Bone marrow (tissue), 2 donors: ENCODE data around the gene ACOT13.
"Not testable (repeated sequence)": the region's sequence is repeated elsewhere in the genome, so short reads cannot be mapped to it uniquely, and the experiment has no call there.

ENCODE experiments used
- DNase-seq, 2 donors: peaks; one replicate each; lab custom pipeline; 2025; lab: John Stamatoyannopoulos, UW

The ACOT13 gene

DNA sequence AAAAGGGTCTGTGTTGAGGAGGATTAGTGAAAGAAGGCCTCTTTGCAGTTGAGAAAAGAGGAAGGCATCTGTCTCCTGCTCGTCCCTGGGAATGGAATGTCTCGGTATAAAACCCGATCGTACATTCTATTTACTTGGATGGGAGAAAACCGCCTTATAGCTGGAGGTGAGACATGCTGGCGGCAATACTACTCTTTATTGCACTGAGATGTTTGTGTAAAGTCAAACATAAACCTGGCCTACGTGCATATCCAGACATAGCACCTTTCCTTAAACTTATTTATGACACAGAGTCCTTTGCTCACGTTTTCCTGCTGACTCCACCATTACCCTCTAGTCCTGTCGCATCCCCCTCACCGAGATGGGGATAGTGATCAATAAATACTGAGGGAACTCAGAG is 4.6 kb upstream of the ACOT13 start:
- DNase-seq = no peak

DNA sequence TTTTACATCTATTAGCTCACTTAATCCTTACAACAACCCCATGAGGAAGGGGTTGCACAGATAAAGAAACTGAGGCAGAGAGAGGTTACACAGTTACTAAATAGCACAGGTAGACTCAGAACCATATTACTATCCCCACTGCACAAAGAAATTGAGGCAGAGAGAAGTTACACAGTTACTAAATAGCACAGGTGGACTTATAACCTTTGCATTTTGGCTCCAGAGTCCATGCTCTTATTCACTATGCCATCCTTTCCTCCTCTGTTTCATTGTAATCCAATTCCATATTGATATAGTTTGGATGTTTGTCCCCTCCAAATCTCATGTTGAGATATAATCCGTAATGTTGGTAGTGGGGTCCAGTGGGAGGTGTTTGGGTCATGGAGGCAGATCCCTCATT is 3.7 kb upstream of the ACOT13 start:
- DNase-seq = no peak

DNA sequence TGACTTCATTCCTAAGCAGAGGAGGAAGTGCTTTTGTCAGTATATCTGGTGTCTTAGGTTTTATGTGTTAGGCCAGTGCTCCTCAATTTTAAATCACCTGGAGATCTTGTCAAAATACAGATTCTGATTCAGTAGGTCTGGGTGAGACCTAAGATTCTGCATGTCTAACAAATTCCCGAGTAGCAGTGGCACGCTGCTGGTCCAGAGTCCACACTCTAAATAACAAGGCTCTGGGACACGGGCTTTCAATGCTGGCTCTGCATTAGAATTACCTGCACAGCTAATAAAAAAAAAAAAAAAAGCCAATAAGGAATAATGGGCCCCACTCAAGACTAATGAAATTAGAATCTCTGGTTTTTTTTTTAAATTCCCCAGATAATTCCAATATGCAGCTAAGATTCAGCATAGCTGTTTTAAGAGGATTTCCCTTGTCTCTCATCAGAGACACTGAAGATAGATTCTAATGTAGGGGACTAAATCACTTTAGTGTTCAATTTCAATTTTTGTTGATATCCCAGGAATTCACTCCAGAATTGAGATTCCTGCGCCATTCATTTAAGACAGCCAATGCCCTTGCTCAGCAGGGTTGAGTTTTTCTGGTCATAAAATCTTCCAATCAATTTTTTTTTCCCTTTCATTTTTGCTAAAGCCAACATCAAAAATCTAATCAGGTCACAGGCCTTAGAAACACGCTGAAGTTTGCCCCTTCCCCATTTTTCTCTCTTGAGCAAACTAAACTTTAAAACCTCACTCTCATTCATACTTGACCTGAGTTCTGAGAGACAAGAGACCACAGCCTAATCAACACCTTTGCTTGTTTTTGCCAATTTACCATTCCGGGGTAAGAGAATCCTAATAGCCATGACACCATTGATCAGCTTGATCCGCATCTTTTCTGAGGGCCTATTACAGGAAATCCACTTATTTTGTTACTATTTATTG is 2.6 kb upstream of the ACOT13 start:
- DNase-seq = no peak

DNA sequence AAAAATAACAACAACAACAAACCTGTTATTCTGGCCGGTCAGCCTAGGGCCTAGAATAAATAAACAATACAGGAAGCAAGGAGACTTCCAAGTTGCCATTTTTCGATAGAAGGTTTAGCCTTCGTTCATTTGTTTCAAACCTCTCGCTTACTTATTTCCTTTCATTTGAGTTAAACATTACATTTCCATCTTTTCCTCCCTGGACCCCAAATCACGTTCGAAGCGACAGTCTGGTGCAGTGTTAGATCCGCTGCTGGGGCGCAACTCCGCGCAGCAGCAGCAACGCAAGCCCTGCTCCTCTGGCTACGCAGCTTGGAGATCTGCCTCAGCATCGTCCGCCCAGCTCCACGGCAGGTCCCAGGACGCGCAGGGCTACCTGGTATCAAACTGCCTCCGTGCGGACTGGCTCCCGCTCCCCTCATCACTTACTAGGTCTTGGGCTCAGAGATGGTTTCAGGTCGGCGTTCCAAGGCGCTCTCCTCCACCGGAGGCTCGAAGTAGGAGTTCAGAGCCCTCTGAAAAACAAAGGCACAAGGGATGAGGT is 708 bp upstream of the ACOT13 start:
- DNase-seq = no peak

DNA sequence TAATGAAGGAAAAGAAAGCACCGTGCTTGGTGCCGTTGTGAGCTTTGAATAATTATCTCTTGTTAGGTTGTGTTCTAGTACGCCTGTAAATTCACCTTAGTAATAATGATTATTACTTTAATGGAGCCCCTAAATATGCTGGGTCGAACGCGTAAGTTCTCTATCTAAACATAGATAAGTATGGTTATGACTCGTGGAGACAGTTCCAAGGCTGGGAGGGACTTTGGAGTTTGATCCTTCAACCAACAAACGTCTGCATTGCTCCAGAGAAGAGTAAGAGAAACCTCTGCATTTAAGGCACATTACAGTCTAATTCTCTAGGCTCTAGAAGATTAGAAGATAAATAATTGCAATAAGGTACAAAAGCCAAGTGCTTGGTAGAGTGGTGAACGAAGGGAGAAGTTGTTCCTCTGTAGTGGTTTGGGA is 514 bp downstream of the ACOT13 start:
- peak in 1 of 2 donors; percentile 24 for DNase-seq

DNA sequence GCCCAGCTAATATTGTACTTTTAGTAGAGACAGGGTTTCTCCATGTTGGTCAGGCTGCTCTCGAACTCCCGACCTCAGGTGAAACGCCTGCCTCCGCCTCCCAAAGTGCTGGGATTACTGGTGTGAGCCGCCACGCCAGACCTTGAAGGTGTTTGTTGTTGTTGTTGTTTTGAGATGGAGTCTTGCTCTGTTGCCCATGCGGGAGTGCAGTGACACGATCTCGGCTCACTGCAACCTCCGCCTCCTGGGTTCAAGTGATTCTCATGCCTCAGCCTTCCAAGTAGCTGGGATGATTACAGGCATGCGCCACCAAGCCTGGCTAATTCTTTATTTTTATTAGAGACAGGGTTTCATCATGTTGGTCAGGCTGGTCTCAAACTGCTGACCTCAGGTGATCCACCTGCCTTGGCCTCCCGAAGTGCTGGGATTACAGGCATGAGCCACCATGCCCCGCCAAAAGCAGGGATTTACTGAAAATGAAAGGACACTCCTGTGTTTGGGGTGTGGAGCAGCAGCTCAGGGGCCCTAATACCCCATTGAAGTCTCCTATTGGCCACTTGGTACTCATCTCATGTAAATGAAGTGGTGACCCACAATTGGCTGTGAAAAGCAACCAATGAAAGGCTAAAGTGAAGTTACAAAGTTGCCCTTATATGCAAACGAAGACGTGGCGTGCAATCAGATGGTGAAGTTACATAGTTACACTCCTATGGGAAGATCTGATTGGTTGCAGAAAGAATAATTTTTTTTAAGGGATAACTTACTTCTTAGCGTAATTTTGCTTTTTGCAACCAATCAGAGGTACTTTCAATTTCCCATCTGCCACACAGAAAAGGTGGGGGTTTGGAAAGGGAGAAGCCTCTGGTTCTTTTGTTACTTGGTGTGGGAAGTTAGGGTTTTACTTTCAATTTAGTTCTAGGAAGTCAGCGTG is 1.5 kb downstream of the ACOT13 start:
- not testable (repeated sequence) for DNase-seq

DNA sequence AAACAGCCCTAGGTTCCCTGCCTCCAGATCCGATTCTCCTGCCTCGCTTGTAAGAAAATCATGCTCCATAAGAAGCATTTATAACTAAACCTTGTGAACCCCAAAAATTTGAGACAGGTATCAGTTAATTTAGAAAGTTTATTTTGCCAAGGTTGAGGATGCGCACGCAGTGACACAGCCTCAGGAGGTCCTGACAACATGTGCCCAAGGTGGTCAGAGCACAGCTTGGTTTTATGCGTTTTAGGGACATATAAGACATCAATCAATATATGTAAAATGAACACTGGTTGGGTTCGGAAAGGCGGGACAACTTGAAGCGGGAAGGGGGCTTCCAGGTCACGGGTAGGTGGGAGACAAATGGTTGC is 2.1 kb downstream of the ACOT13 start:
- DNase-seq = no peak

DNA sequence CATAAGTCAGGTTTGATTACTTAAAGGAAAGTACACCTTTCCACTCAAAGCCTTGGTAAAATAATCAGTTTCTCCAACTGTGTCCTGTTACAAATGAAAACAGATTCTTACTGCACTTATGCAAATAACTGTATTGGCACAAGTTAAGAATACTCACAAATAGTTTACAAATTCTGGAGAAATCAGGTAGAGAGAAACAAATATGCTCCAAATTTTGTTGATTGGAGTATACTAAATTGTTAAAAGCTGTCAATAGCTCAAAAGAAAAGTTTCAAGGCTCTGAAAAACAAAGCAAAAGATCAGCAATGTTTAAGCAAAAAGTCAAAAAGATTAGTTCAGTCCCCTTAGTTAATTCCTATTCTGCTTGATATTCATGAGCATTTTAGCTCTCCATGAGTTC is 3.6 kb downstream of the ACOT13 start:
- DNase-seq = not testable (repeated sequence)

DNA sequence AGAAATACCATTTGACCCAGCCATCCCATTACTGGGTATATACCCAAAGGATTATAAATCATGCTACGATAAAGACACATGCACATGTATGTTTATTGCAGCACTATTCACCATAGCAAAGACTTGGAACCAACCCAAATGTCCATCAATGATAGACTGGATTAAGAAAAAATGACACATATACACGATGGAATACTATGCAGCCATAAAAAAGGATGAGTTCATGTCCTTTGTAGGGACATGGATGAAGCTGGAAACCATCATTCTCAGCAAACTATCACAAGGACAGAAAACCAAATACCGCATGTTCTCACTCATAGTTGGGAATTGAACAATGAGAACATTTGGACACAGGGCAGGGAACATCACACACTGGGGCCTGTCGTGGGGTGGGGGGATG is 4.2 kb downstream of the ACOT13 start:
- DNase-seq = not testable (repeated sequence)

DNA sequence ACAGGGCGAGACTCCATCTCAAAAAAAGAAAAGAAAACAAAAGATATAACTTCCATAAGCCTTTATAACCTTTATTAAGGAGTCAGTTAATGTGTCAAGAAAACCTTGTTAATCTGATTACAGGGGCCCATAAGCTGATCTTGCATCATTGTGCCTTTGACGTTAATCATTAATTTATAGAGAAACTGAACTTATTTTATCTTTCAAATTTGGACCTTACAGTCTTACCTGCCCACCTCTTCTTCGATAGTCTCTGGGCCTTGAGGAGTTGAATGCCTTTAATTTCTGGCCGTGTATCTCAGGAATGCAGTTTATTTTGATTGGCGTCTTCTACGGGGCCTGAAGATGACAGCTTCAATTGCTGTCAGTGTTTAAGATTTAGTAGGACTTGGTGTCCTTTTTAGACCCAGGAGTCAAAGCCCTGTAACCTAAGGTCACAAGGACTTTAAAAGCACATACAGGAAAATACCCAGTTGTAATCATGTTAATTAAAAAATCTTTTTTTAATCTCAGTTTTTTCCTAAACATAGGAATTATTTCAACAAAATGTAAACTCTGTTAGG is 5.8 kb downstream of the ACOT13 start:
- no peak for DNase-seq

DNA sequence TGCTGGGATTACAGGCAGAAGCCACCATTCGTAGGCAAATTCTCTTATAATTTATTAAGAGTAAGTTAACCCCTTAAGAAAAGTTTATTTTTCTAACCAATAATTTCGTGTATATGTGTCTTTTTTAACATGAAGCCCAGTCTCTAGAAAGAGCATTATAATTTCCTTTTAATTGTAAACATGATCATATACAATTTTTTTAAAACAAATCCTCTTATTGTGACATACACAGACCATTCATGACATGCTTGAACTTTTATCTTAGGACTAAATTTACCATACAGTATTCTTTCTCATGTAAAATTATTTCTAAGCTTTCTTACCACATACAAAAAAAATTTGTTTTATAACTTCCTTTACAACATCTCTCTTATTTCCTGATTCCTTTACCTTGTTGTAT is 6.7 kb downstream of the ACOT13 start:
- DNase-seq = no peak

DNA sequence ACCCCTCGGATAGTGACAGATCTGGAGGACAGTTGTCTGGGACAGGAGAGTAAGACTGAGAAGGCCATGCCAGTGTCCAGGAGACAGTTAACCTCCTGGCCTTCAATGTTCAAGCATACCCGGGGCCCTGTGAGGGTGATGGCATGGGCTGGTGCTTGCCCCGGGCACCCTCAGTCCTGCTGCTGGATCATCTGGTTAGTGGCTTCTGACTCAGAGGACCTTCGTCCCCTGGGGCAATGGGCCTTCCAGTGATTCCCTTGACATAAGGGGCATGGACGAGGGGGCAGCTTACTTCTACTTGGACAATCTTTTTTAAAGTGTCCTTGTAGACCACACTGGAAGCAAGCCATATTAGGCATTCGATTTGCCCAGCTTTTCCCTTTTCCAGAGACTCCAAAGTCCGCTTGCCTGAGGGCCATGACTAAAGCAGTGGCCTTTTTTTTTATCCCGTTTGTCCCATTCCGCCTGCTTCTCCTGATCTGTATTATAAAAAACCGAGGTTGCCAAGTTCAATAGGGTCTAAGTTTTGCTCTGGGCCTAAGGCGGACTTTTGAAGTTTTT is 12.0 kb downstream of the ACOT13 start:
- DNase-seq = not testable (repeated sequence)

DNA sequence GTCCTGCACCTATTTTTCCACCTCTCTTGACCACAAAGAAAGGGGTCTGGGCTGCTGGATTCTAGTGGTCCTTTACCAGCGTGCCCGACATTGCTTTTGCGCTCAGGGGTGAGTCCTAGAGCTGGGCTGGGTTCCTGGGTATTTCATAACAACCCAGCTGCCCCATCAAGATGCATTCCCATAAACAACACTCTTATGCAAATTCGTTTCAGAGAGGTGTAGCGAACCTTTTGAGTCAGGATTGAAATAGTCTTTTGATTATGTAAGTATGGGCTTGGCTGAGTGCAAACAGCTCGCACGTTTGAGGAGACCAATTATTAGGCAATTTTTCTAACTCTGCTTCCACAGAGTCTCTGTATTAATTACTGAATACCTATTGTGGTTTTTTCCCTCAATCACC is 13.7 kb downstream of the ACOT13 start:
- DNase-seq = no peak

DNA sequence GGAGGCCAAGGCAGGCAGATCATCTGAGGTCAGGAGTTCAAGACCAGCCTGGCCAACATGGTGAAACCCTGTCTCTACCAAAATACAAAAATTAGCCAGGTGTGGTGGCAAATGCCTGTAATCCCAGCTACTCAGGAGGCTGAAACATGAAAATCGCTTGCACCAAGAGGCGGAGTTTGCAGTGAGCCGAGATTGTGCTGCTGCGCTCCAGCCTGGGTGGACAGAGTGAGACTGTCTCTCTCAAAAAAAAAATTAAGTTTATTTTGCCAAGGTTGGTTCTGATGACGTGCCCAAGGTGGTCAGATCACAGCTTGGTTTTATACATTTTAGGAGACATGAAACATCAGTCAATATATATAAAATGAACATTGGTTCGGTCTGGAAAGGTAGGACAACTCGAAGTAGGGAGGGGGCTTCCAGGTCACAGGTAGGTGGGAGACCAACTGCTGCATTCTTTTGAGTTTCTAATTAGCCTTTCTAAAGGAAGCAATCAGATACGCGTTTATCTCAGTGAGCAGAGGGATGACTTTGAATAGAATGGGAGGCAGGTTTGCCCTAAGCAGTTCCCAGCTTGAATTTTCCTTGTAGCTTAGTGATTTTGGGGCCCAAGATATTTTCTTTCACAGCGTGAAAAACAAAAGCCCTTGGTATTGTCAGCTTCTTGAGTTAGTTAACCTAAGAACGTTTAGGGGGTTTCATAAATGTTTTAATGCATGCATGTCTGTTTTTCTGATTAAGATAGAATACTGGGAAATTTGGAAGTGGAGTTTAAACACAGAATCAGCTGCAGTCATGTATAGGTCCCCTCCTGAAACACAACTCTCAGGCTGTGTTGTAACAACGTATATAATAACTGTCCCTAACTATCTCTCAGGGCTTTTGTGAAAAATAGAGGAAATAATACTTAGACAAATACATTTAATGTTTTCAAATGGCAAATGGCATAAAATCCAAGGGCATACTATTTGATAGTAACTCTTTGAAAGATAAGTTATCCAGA is 16.7 kb downstream of the ACOT13 start:
- DNase-seq = no peak

DNA sequence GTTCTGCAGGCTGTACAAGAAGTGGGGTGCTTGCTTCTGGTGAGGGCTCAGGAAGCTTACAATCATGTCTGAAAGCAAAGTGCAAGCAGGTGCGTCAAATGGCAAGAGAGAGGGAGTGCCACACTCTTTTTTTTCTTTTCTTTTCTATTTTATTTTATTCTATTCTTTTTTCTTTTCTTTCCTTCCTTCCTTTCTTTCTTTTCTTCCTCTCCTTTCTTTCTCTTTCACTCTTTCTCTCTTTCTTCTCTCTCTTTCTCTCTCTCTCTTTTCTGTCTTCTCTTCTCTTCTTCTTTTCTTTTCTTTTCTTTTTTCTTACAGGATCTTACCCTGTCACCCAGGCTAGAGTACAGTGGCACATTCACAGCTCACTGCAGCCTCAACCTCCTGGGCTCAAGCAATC is 19.5 kb downstream of the ACOT13 start:
- no peak for DNase-seq

DNA sequence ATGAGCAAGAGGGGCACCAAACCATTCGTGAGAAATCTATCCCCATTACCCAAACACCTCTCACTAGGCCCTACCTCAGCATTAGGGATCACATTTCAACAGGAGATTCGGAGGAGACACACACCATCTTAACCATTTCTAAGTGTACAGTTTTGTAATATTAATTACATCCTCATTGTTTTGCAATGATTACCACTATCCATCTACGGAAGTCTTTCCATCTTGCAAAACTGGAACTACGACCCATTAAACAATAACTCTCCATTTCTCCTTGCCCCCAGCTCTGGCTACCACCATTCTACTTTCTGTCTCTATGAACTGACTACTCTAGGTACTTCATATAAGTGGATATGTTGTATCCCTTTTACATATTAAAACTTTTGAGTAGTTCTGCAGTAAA is 20.1 kb downstream of the ACOT13 start:
- DNase-seq = no peak

DNA sequence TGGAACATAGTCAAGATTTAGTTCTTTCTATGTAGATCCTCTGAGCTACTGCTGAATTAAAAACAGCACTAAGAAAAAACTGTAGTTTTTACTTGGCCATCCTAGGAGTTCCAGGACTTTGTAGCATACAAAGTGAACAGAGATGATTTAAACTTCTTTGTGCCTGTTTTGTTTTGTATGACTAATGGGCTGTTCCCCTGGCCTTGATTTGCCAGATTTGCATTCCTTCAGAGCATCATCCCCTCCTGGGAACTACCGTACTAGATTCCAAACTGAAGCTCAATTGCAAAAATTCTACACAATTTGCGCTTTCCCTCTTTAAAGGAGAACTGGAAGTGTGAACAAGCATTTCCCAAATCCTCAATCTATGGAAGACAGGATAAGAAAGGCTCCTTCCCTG is 23.1 kb downstream of the ACOT13 start:
- DNase-seq = no peak

DNA sequence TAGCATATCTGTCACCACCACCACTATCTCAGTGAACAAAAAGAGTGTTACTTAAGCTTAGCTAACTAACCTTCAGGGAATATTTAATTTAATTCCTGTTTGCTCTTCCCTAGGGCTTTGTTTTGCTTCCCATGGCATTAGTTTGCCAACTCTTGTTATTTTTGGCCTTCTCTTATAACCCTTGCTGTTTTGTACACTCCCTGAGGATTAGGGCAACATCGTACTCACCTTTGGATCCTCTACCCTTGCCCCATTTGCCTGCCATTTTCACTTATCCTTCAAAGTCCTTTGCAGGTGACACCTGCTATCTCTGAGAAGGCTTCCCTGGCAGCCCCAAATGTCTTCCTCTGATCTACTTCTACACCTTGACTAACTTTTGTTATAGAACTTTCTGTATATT is 23.7 kb downstream of the ACOT13 start:
- no peak for DNase-seq

DNA sequence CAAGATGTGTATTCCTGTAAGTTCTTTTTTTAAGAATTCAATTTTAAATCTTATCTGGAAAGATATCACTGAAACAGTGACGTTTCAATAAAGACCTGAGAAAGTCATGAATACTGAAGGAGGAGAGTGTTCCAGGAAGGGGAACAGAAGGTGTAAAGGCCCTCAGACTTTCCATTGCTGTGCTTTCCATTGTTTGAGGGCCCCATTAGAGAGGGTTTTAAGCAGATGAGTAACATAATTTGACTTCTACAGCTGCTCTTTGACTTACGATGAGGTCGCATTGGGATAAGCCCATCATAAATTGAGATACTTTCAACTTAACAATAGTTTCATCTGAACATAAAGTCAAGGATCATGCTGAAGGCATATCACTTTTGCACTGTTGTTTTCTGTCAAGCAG is 24.7 kb downstream of the ACOT13 start:
- DNase-seq = no peak

DNA sequence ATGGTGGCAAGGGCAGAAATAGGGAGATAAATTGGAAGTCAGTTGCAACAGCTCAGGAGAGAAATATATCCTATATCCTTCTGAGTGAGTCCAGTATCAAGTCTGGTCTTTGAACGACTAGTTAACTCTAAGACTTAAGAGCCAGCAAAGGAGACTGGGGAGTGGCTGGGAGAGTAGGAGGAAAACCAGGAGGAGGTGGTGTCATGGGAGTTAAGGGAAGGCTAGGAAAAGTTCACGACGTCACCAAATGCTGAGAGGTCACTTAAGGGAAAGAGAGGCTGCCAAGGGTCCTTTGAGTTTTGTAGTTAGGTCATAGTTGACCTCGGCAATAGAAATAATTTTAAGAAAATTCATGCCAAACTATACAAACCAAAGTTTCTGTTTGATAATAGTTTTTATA is 25.1 kb downstream of the ACOT13 start:
- DNase-seq = no peak

DNA sequence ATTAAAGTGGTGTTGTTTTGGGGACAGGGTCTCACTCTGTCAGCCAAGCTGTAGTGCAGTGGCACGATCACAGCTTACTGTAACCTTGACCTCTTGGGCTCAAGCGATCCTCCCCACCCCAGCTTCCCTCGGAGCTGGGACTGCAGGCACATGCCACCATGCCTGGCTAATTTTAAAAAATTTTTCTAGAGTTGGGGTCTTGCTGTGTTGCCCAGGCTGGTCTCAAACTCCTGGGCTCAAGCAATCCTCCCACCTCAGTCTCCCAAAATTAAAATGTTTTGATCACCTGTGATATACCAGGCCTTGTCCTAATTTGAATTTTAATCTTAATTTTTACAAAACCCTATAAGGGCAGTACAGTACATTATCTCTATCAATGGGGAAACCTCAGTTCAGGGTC is 25.5 kb downstream of the ACOT13 start:
- DNase-seq = no peak
